Hematopoietic multipotent progenitor cell treated with erythropoietin and hydrocortisone succinate and interleukin-3 and kit ligand, for 17 days (in vitro differentiated cells): Measurements from ENCODE around the gene NEDD1.

ENCODE experiments used
- DNase-seq: peaks from one replicate; pipeline ENCODE4 v3.0.0-alpha.2; 2015; ENCODE audit warnings: low spot score

Gene NEDD1

DNA sequence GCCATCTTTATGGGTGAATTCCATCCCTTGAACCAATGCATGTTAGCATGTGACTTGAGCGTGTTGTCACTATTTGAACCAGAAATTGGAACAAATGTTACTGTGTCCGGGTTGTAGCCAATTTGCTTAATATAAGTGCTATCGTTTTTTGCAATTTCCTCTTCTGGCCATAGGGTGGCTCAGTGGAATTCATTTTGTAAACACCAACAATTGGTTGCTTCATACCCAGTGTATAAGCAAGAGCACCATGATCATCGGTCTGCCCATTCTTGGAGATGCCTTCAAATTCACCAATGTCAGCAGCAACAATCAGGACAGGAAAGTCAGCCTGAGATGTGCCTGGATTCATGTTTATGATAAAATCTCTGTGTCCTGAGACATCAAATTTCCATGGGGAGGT is 5.0 kb upstream of the NEDD1 start:
- DNase-seq, result no peak

DNA sequence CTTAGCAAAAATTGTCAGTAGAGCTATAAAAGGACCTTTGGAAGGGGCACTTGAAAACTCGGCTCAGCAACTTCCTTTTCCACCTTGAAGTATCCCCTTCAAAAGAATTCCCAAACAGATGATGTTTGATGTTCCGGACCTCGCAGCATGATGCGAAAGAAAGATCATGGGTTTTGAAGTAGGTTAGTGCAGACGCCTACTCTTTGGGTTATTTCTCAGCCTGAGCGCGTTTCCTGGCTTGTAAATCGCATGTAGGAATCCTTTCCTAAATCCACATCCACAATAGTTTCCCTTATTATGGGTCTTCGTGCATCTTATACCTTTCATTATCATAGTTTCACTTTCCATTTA is 584 bp upstream of the NEDD1 start:
- no peak for DNase-seq

DNA sequence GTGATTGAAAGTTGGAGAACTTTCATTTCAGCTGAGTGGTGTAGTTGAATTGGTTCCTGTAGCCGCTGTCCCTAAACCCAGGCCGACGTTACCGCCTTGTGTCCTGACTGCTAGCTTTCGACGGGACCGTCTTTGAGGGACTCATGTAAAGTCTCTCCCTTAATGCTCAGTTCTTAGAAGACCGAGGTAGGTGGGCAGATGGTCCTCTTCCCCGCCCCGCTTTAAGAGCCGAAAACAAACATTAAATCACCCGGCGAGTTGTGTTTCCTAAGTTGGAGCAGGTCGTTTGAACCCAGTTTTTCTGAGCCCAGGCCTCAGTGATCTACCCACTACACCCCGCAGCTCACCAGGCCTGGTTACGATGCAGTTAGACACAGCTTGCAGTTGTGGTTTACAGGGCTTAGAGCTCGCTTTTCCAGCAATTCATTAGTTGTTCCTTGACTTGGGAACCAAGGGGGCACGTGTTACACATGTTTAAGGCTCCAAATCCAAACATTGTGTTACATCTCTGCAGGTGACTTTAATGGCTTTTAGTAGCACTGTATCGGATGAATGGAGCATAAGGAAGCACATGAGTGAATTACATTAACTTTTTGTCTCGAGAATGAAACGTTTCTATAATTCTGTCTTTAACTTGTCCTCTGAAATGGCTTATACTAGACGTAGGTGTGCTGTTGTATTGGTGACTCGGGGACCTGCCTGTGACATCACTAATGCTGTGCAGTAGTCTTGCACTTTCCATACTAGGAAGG is 790 bp downstream of the NEDD1 start:
- peak; percentile 40 for DNase-seq

DNA sequence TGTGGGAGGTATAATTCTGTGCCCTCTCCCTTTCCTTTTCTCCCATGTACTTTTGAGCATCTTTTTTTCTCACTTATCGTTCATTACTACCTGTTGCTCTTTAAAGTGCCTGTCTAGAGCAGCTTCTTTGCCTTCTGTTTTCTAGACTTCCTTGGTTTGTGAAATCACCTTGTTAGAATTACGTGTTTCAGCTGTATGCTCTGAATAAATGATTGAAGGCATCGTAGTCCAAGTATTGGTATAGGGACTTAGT is 1.3 kb downstream of the NEDD1 start:
- no peak for DNase-seq

DNA sequence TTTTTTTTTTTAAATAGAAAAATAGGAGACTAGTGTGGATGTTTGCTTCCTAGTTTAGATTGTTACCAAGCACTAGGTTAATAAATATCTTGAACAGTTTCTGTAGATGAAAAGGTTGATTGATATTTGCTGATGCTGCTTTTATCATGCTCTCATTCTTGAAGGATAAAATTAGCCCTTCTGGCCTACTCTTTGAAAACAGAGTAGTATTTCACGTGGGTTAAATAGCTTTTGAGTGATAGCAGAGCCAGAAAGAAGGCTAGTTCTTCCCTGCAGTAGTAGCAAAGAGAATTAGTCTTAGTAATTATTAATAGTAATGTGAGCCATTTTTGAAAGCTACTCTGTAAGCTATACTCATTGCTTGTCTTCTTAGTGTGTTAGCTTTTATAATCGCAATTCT is 5.2 kb downstream of the NEDD1 start:
- no peak for DNase-seq

DNA sequence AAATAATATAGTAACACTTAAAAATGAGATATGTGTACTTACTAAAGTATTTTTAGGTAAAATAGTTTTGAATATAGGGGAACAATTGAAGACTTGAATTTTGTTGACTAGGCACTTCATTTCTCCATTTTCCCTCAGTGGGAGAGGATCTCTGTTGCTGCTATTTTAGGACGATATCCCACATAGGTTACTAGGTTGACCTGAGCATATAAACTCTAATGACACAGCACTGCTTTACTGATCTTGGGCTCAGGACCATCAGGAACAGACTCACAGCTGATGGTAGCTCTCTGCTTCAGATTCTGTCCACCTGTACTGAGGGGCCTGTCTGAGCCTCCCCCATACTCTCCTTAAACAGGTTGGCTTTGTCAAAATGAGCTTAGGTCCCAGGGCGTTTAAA is 5.9 kb downstream of the NEDD1 start:
- no peak for DNase-seq

DNA sequence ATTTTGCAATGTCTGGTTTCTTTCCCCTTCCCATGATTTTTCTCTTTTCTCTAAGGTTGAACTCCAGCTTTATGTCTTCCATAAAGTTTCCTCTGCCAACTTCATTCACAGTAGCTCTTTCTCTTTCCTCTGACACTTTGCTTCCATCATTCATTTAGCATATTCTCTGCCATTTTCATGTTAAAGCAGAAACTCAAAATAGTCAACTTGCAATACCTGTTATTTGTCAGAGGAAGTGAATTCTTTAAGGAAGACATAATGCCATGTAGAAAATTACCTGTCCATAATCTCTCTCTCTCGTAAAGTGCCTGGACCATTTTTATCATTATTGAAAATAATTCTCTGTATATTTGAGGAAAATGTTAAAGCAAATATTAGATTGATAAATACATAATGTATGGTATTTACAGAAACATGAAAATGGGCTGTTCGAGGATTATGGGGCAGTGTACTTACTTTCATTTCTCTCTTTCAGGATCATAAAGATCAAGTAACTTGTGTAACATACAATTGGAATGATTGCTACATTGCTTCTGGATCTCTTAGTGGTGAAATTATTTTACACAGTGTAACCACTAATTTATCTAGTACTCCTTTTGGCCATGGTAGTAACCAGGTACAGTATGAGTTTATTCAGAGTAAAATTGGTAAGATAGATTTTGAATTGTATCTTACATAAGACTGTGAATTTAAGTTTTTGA is 12.6 kb downstream of the NEDD1 start:
- DNase-seq, result no peak

DNA sequence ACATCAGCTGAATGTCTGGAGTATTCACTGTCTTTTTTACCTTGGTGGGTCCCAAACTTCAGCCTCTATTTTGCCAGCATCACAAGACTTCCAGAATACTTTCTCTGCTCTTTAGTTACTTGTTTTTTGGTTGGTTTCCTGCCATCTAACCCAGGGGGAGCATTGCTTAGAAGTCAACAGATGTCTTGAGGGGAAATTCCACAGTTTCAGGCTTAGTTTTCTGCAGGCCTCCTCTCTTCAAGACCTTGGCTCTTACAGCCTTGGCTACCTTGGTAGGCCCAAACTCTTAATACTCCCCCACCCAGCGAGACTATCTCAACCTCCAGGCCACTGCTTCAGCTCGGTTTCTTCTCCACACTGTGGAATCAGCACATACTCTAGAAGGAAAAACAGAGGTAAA is 41.7 kb downstream of the NEDD1 start:
- DNase-seq, result no peak

DNA sequence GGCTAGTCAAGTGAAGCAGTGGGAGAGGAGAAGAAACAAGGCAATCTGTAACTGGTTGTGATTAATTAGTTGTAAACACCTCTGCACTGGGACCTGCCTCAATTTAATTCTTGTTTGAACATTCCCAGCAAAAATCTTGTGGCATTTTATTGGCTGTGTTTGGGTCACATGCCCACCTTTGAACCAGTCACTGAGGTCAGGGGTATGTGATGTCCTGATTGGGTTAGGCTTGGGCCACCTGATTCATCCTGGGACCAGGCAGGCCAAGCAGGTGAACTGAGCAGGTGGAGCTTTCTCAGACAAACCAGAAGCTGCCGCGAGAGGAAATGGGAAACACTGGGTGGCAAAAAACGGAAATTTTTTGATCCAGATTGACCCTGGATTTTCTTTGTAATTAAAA is 72.5 kb downstream of the NEDD1 start:
- no peak for DNase-seq

DNA sequence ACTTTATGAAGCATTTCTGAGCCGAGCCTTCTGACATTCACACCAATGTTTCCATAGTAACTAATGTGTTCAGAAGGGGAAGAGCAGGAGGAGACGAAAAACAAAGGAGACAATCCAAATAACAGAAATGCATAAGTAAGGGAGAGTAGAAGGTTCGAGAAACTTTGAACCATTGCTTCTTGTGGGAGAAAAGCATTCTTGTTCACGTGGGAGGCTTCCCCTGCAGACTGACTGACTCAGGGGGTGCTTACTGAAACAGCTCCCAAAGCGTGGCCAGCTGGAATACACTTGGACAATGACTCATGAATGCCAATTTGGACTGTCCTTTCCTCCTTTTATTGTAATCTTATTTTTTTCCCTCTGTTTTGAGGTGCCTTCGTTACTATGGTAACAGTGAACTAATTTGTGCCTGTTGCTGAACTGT is 73.9 kb downstream of the NEDD1 start:
- DNase-seq, result no peak

DNA sequence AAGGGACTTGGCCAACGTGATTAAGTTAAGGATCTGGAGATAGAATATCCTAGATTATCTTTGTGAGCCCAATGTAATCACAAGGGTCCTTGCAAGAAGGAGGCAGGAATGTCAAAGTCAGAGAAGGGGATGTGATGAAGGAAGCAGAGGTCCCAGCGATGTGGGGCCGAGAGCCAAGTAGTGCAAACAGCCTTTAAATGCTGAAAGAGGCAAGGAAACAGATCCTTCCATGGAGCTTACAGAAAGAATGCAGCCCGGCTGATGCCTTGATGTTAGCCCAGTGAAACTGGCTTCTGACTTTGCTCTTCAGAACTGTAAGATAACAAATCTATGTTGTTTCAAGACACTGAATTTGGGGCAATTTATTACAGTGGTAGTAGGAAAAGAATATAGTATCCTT is 74.9 kb downstream of the NEDD1 start:
- no peak for DNase-seq

DNA sequence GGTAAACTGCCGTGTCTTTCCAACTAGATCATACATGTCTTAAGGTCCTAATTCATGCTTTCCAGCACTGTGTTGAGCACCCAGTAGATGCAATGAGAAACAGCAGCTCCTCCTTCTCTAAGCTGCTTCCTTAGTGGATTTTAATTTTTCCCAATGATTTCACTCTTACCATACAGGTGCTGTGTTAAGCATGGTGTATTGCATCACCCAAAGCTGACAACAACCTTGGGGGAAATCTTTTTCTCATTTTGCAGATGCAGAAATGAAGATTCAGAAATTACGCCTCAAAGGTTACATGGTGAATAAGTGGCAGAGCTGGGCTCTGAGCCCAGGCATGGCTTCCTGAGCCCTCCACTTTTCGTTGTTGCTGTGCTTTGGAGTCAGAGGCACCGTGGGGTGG is 75.6 kb downstream of the NEDD1 start:
- no peak for DNase-seq

DNA sequence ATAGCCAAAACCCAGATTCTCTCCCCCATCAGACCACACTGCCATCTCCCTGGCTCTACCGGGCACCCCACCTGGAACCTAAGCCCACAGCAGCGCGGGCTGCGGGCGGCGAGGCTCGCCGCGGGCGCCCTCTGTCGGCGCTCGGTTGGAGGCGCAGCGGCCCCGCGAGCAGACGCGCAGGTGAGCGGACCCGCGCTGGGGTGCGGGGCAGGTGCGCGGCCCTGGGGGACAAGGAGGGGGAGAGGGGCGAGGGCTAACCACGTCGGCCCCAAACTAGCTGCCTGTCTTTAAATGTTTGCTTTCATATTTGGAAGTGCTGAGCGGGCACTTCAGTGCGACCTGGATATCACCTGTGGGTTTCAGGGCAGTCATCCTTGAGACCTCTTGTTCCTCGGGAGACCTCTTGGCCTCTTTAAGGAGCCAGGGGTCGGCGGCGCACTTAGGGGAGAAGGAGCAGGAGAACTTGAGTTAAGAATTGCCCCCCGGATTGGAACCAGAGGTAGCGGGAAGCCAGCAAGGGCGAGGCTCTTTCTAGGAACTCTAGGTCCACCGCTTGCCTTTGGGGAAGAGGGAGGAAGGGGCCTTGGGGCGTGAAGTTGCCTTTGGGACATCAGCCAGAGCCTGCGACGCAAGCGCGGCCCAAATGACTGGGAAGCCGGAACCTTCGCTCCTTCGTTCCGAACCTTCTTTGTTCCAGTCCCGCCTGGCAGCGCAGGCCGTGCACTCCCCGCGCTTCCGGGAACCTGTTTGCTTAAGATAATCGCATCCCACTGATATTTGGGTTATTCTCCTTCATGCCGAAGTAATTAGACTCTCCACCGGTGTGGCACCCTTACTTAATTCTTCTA is 78.7 kb downstream of the NEDD1 start:
- DNase-seq, result peak; percentile 45

DNA sequence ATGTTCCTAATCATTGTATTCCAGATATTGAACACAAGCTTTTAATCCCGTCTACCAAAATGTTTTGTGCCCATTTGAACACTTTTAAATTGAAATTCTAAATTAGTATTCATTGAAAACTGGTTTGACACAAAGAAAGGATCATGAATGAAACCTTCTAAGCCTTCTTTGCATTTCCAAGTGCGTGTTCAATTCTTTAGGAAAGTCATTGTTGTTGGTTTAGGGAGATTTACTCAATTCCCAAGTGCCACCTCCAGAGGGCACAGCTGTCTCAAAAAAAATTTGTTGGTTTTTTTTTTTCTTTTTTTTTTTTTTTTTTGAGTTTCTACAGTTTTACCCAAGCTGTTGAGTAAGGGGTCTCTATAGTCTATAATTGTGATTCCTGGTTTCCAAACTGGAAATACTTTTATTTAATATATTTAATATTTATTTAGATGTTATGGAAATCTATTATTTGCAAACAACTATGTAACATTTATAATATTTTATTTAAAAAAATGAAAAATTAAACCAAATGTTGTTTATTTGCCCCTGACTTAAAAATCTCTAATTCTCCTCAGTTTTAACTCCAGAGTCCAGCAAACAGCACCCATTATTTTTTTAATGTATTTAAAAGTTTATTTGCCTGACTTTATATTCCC is 79.9 kb downstream of the NEDD1 start:
- peak; percentile 56 for DNase-seq

DNA sequence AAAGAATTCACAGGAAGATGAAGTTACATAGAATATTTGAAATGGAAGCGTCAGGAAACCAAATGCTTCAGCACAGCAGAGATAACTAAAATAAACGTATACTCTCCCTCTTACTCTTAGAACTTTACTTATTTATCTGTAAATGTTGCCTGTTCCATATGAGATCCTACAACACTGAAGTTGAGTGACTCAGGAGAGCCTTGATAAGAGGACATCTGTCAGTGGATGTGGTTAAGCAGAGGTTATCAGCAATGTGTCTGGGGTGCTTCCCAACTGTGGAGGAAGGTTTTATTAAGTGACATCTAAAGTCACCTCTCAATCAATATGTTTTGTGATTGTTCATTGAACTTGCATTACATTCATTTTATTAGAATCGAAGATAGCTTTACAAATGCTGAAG is 81.9 kb downstream of the NEDD1 start:
- peak; percentile 49 for DNase-seq

DNA sequence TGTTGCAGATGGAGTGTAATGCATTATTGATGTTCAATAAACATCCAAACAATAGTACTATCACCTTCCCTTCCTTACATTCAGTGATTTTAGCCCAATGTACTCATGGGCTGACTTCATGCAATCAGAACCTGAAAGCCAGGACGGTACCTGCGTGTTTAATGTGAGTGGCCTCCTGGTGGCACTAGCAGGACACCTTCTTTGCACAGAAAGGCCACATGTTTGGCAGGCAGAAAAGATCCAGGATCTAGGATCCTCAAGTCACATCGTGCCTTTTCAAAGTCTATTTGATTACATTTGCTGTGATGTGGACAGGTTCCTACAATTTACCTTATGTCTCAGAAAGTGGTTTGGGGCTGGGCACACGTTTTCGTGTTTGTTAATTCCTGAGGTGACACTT is 82.9 kb downstream of the NEDD1 start:
- peak; percentile 46 for DNase-seq

DNA sequence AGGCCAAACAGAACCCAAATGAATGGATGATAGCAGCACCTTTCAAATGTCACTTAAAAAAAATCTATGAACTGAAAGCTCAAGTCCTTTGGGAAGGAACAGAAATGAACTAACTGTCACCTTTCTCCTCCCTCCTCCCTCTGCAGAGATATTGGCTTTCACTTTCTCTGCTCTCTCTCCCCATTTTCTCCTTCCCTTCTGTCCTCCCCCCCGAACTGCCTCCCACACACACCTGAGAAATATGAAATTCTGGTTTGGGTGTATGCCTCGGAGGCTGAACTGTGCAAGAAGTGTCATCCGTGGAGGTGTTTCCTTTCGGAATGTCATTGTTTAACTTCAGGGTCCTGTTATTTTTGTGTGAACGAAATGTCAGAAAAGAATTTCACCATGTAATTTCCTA is 87.8 kb downstream of the NEDD1 start:
- no peak for DNase-seq

DNA sequence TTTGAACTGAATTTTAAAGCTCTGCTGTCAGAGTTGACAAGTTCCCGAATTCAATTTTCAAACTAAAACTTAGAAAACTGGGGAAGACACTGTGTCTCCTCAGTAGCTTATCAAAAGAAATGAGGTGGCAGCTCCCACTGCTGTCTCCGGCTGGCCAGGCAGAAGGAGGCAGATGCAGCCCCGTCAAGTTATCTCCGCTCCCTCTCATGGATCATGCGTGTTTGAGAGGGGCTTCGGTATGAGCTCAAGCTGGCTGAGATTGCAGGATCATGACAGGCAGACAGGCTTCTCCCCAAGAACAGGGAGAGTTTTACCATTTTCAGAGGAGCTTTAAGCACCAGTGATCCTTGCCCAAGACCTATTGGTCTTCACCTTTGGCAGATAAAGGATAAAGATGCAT is 88.8 kb downstream of the NEDD1 start:
- no peak for DNase-seq

DNA sequence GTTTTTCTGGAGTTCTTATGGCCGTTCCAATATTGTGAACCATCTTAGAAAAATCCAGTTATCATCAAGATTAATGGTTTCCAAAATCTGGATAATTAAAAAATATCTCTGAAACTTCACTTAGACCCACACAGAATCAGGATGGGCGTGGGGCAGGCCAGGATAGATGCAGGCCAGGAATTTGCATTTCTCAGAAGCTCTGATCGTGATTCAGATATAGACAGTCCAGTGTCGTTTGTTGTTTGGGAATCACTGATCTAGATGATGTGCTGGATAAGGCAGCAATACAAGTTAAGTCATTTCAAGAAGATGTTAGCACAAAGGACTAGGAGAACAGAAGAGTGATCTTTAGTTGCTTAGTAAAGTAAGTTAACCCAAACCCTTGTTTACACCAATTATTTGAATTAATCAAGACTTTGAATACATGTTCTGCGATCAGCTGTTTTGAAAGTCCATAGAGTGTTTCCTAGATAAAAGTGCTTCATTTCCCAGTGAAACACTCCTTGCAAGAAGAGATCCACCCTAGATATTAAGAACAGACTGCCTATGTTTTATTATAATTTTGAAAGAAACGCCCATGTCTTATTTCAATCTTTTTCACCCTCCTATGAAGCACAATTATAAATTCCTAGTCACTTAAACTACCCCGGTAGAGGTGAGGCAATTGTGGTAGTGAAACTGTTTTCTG is 90.9 kb downstream of the NEDD1 start:
- DNase-seq, result no peak

DNA sequence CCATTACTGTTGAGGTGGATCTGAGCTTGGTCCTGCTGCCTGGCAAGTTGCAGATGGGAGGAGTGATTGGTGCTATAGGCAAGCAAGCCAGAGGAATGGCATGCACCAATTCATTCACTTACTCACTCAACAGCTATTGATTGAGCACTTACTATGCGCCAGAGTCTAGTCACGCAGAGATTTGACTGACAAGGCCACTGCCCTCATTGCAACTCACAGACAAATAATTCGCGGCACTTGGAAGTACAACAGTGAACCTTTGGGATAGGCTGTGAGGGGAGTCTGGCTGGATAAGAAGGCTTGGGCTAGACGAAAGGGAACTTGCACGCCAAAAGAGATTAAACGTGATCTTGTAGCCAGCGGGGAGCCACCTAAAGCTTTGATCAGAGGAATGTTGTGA is 96.2 kb downstream of the NEDD1 start:
- DNase-seq, result no peak
